ENCODE measurements around the gene LORICRIN. TPM values are rescaled to one million over a fixed set of nuclear protein-coding genes. Genes with fewer than 3 reads are reported as not detected.

Gene LORICRIN
- polyA plus RNA-seq, 1 of the 3 experiments (the other 2 are of a cell fraction): not detected

DNA sequence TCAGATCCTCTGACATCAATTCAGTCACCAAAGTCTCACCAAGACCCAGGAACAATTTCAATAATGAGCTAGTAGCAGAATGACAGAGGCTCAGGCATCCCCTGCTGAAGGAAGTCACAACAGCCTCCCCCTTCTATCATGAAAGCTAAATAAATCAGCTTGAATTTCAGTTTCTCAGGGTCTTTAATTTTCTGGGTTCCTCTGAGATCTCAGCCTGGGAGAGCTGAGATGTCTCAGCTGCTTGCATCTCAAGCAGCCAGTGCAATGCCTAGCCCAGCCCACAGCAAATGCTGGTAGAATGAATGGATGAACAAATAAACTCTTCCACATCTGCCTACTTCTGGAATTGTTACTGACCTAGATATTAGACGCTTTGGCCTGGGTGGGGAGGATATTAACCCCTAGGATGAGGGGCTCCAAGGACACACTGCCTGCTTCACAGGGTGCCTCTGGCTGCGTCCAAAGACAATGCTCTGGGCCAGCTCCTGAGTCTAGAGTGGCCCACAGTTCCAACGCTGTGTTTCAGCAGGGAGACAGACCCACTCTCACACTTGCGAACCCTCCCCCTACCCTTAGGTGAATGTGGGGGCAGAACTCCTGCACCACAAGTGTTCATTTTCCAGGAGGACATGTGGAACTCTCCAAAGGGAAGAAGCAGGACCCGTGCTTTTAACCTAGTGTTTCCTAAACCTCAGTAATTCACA lies 11.2 kb upstream of the LORICRIN start:
- no peaks in the 10 kb centered on the region for H4K20me1 ChIP-seq (ENCODE audit: insufficient read depth)
- H3K4me3 ChIP-seq (ENCODE audit: low read depth in 2 of 2, low read length in 1 of 2): no peak overlapping the region
- no peak overlapping the region for H2AFZ ChIP-seq (ENCODE audit: low read depth)
- POLR2A ChIA-PET: no interaction called here
- no peak overlapping the region for H3K4me2 ChIP-seq
- no peak overlapping the region for H3K9ac ChIP-seq
- CTCF ChIA-PET: no interaction called here
- TF ChIP-seq MXI1 (IDR thresholded peaks at IDR 0.05; ENCODE audit: low read depth, low read length) (no peak), SIN3A (IDR thresholded peaks at IDR 0.05; ENCODE audit: borderline replicate concordance, low read depth, low read length) (no peak), POLR2AphosphoS5 (IDR thresholded peaks at IDR 0.05; ENCODE audit: low read depth, low read length) (no peak), EZH2phosphoT487 (IDR thresholded peaks at IDR 0.05; ENCODE audit: borderline replicate concordance, low read depth) (no peak), NFIC (IDR thresholded peaks at IDR 0.05; ENCODE audit: borderline replicate concordance) (no peak), ELF1 (IDR thresholded peaks at IDR 0.05) (no peak), RCOR1 (IDR thresholded peaks at IDR 0.05; ENCODE audit: low read length) (no peak), TCF12 (IDR thresholded peaks at IDR 0.05) (no peak), CHD2 (IDR thresholded peaks at IDR 0.05; ENCODE audit: low read length, partially characterized antibody) (no peak), SMC3 (IDR thresholded peaks at IDR 0.05; ENCODE audit: low read depth, low read length) (no peak), MEF2A (IDR thresholded peaks at IDR 0.05; ENCODE audit: borderline replicate concordance, low read depth) (no peak), MAX (IDR thresholded peaks at IDR 0.05; ENCODE audit: low read depth) (no peak), GATA2 (CRISPR knock-in tag; IDR thresholded peaks at IDR 0.05) (no peak)
- TF ChIP-seq, protein P1, sequence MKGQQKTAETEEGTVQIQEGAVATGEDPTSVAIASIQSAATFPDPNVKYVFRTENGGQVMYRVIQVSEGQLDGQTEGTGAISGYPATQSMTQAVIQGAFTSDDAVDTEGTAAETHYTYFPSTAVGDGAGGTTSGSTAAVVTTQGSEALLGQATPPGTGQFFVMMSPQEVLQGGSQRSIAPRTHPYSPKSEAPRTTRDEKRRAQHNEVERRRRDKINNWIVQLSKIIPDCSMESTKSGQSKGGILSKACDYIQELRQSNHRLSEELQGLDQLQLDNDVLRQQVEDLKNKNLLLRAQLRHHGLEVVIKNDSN (IDR thresholded peaks at IDR 0.05; ENCODE audit: borderline replicate concordance, low read depth): no peak
- TF ChIP-seq, protein P2, sequence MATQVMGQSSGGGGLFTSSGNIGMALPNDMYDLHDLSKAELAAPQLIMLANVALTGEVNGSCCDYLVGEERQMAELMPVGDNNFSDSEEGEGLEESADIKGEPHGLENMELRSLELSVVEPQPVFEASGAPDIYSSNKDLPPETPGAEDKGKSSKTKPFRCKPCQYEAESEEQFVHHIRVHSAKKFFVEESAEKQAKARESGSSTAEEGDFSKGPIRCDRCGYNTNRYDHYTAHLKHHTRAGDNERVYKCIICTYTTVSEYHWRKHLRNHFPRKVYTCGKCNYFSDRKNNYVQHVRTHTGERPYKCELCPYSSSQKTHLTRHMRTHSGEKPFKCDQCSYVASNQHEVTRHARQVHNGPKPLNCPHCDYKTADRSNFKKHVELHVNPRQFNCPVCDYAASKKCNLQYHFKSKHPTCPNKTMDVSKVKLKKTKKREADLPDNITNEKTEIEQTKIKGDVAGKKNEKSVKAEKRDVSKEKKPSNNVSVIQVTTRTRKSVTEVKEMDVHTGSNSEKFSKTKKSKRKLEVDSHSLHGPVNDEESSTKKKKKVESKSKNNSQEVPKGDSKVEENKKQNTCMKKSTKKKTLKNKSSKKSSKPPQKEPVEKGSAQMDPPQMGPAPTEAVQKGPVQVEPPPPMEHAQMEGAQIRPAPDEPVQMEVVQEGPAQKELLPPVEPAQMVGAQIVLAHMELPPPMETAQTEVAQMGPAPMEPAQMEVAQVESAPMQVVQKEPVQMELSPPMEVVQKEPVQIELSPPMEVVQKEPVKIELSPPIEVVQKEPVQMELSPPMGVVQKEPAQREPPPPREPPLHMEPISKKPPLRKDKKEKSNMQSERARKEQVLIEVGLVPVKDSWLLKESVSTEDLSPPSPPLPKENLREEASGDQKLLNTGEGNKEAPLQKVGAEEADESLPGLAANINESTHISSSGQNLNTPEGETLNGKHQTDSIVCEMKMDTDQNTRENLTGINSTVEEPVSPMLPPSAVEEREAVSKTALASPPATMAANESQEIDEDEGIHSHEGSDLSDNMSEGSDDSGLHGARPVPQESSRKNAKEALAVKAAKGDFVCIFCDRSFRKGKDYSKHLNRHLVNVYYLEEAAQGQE (IDR thresholded peaks at IDR 0.05; ENCODE audit: low read depth, low read length): no peak
- H3F3A ChIP-seq (replicated peaks; ENCODE audit: insufficient read depth): no peaks in the 10 kb centered on the region
- no peaks in the 10 kb centered on the region for H3K4me1 ChIP-seq (ENCODE audit: control insufficient read depth in 1 of 2, insufficient read depth in 2 of 2, low read depth in 1 of 2, low read length in 1 of 2)
- no peak for DNase-seq
- no peaks in the 10 kb centered on the region for H3K9me3 ChIP-seq
- H3K27ac ChIP-seq (ENCODE audit: low read depth in 2 of 2, low read length in 1 of 2): no peak overlapping the region
- WGBS (ENCODE audit: low lambda C conversion rate): 0% methylated on average over 3 of the region's 5 CpGs
- H3K9me2 ChIP-seq: no peaks in the 10 kb centered on the region
- no peaks in the 10 kb centered on the region for H3K79me2 ChIP-seq (ENCODE audit: insufficient read depth)
- no peaks in the 10 kb centered on the region for H3K36me3 ChIP-seq (replicated peaks in 1 of 2; ENCODE audit: control insufficient read depth in 1 of 2, insufficient read depth in 2 of 2, low read length in 1 of 2)
- no peaks in the 10 kb centered on the region for H3K27me3 ChIP-seq (ENCODE audit: insufficient read depth)

Data from SK-N-SH (cell line).